Measurements from ENCODE around the gene CFAP97D1.

DNA sequence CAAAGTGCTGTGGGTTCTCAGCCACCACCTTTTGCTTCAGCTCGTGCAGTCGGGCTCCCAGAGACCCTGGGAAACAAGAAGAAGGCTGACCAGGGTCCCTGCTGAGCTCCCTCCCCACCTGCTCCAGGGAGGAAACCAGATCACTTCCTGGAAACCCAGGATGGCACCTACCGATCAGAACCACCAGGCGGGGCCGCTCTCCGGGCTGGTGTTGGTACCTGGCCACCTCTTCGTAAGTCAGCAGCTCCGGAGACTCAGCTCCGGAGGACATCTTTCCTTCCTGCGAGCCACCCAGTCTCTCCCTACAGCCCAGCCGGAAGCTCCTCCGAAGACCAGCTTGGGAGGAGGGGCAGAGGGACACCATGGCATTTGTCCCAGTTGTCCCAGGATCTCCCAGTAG, 33.8 kb downstream of the CFAP97D1 start:
- no peak for TF ChIP-seq CTCF (IDR thresholded peaks at IDR 0.05; ENCODE audit: borderline replicate concordance, extremely low read depth, low read length, poor library complexity, severe bottlenecking)
- TF ChIP-seq EZH2 (IDR thresholded peaks at IDR 0.05; ENCODE audit: borderline replicate concordance, low read depth, low read length, severe bottlenecking): no peak

Measured in DND-41 (cell line).